Muscle of leg (tissue), 11 donors: ENCODE results near the gene RAD51B. TPM values are rescaled to one million over a fixed set of nuclear protein-coding genes. Genes with fewer than 3 reads are reported as not detected.
A peak's percentile ranks its signal among the peaks of the same experiment; 100 is the strongest.

Experiments used
- DNase-seq: peaks from one replicate; pipeline ENCODE4 v3.0.0; 2013
- H3K27ac ChIP-seq: one replicate; pipeline ENCODE4 v1.5.1; 2013; ENCODE audit warnings: mild to moderate bottlenecking, low read length, control low read depth
- H3K27me3 ChIP-seq: one replicate; pipeline ENCODE4 v1.6.1; 2013; ENCODE audit warnings: low read length; ENCODE audit not compliant: control insufficient read depth, insufficient read depth
- H3K36me3 ChIP-seq: one replicate; pipeline ENCODE4 v1.6.1; 2013; ENCODE audit warnings: low read length; ENCODE audit not compliant: control insufficient read depth, insufficient read depth
- H3K4me1 ChIP-seq: one replicate; pipeline ENCODE4 v1.6.1; 2013; ENCODE audit warnings: low read length; ENCODE audit not compliant: control insufficient read depth, insufficient read depth
- H3K4me3 ChIP-seq: one replicate; pipeline ENCODE4 v1.5.1; 2013; ENCODE audit warnings: low read length, control low read depth
- H3K9me3 ChIP-seq: replicated peaks from 2 replicates; pipeline ENCODE4 v1.6.1; 2013; ENCODE audit warnings: low read depth, low read length; ENCODE audit not compliant: control insufficient read depth
- WGBS: methylation state at CpG from one replicate; pipeline ENCODE4 v1.1.5; 2013; ENCODE audit warnings: missing lambda C conversion rate; ENCODE audit not compliant: insufficient coverage; 5-methylcytosine and 5-hydroxymethylcytosine counted together
- polyA plus RNA-seq, 8 donors: library from polyadenylated mRNA; unstranded; fragments of 120-200 nt; gene quantifications; one replicate each; pipeline versions ENCODE4 v1.2.1 to v1.2.3, GENCODE V29; 2013; ENCODE audit warnings: inconsistent platforms in 1 of 8, low replicate concordance in 1 of 8; ENCODE audit not compliant: insufficient read length in 8 of 8, insufficient read depth in 1 of 8
- total RNA-seq: library from RNA; stranded (reverse); fragments of 120-200 nt; gene quantifications from one replicate; pipeline ENCODE4 v1.2.4, GENCODE V29; 2013

RAD51B gene
- total and polyA plus RNA-seq, 9 donors: 6.0 to 16.5 (median 7.2) TPM

GRCh38 chr14:68735856-68736255, 916.3 kb downstream of the RAD51B start:
- no CpG with 5 or more reads among the region's 4 CpGs for WGBS
- Histone ChIP-seq H3K4me3 (no peak overlapping the region), H3K4me1 (peaks cover 58% of the 10 kb centered on the region), H3K27me3 (no peaks in the 10 kb centered on the region), H3K27ac (peak overlapping the region; percentile 92), H3K9me3 (no peaks in the 10 kb centered on the region), H3K36me3 (no peaks in the 10 kb centered on the region)
- DNase-seq: peak; percentile 87

GRCh38 chr14:68736471-68736871, 916.9 kb downstream of the RAD51B start:
- peak overlapping the region; percentile 92 for H3K27ac ChIP-seq
- H3K36me3 ChIP-seq: no peaks in the 10 kb centered on the region
- DNase-seq: peak; percentile 90
- no peaks in the 10 kb centered on the region for H3K27me3 ChIP-seq
- H3K4me3 ChIP-seq: no peak overlapping the region
- peaks cover 52% of the 10 kb centered on the region for H3K4me1 ChIP-seq
- H3K9me3 ChIP-seq: peaks cover 3% of the 10 kb centered on the region
- 14% methylated on average over 5 of the region's 7 CpGs for WGBS

DNA sequence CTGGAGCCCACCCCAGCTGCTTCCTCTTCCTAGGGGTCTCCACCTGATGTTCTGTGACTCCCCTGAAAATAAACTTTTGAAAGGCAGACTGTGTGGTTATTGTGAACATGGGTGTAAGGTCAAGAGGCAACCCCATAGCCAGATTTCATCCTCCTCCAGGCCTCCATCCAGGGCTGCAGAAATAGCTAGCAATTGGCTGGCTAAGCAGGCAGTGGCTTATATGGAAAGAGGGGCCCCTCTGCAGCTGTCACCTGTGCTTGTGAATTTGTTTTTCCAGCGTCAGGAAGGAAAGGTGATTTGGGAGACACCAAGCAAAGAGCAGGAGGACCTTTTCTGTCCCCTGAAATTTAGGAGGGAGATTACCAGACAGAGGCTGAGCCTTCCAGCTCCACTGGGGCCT, 917.5 kb downstream of the RAD51B start:
- H3K36me3 ChIP-seq: no peaks in the 10 kb centered on the region
- peak overlapping the region; percentile 92 for H3K27ac ChIP-seq
- no peaks in the 10 kb centered on the region for H3K27me3 ChIP-seq
- peak; percentile 66 for DNase-seq
- H3K9me3 ChIP-seq: peaks cover 3% of the 10 kb centered on the region
- H3K4me3 ChIP-seq: no peak overlapping the region
- peaks cover 49% of the 10 kb centered on the region for H3K4me1 ChIP-seq
- WGBS: no CpG with 5 or more reads among the region's 1 CpG

- H3K9me3 ChIP-seq: peaks cover 3% of the 10 kb centered on the region
- no peaks in the 10 kb centered on the region for H3K36me3 ChIP-seq
- H3K27ac ChIP-seq: no peak overlapping the region
- DNase-seq: no peak
- no peaks in the 10 kb centered on the region for H3K27me3 ChIP-seq
- no peak overlapping the region for H3K4me3 ChIP-seq
- WGBS: 99% methylated on average over 4 of the region's 4 CpGs
- H3K4me1 ChIP-seq: peaks cover 44% of the 10 kb centered on the region
These were observed 919.0 kb downstream of the RAD51B start for GRCh38 chr14:68738559-68738958.

DNA sequence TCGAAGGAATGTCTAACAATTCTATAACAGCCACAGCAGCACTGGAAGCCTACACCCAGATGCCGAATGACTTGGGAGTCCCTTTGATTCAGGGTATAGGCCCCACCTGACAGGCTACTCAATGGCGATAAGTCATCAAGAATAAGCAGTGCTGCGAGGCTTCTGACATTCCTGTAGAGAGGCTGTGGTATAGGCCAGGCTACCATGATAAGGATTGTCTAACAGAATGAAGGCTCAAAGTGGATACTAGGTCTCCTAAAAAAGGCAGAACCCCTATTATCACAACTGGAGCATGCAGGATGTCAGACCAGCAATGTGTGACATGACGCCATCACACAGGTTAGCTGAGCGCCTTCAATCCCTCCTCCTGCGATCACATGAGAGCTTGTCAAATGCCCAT, 920.1 kb downstream of the RAD51B start:
- H3K4me1 ChIP-seq: peaks cover 38% of the 10 kb centered on the region
- H3K4me3 ChIP-seq: no peak overlapping the region
- no peaks in the 10 kb centered on the region for H3K27me3 ChIP-seq
- 92% methylated on average over 6 of the region's 7 CpGs for WGBS
- no peak for DNase-seq
- H3K36me3 ChIP-seq: no peaks in the 10 kb centered on the region
- peak overlapping the region; percentile 49 for H3K27ac ChIP-seq
- peaks cover 3% of the 10 kb centered on the region for H3K9me3 ChIP-seq

DNA sequence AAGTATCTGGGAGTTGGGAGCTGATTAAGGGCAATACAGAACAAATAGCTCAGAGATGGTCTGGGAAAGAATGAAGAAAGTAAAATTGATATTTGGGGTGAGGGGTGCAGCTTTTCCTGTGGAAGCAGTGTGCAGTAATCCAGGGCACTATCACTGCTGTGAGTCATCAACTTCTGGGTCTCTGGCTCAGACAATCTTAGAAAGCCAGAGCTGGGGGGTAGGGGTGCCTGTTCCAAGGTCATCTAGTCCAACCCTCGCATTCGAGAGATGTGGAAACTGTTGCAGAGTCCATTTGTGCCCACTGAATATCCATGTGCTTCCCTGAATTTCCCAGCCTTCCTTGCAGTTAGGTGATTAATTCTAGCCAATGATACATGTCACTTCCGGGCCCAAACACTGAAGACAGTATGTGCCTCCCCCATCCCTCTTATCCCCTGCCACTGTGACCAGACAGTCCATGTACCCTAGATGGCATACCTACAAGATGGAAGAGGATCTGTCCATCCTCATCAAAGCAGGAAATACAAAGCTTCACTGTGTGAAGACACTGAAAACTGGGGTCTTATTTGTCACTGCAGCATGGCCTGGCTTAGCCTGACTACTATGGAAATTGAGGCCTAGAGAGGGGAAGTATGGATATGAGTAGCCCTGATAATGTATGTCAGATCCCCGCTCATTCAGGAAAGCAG, 921.4 kb downstream of the RAD51B start:
- 93% methylated on average over 3 of the region's 4 CpGs for WGBS

GRCh38 chr14:68741477-68741791, 921.9 kb downstream of the RAD51B start:
- H3K9me3 ChIP-seq: peaks cover 3% of the 10 kb centered on the region
- H3K27me3 ChIP-seq: no peaks in the 10 kb centered on the region
- peaks cover 24% of the 10 kb centered on the region for H3K4me1 ChIP-seq
- H3K27ac ChIP-seq: no peak overlapping the region
- no peak for DNase-seq
- H3K4me3 ChIP-seq: no peak overlapping the region
- H3K36me3 ChIP-seq: no peaks in the 10 kb centered on the region

More for the DNA sequence above, 921.4 kb downstream of the RAD51B start:
- DNase-seq: no peak
- H3K4me1 ChIP-seq: peaks cover 29% of the 10 kb centered on the region
- H3K27ac ChIP-seq: no peak overlapping the region
- no peak overlapping the region for H3K4me3 ChIP-seq
- H3K36me3 ChIP-seq: no peaks in the 10 kb centered on the region
- peaks cover 3% of the 10 kb centered on the region for H3K9me3 ChIP-seq
- no peaks in the 10 kb centered on the region for H3K27me3 ChIP-seq

DNA sequence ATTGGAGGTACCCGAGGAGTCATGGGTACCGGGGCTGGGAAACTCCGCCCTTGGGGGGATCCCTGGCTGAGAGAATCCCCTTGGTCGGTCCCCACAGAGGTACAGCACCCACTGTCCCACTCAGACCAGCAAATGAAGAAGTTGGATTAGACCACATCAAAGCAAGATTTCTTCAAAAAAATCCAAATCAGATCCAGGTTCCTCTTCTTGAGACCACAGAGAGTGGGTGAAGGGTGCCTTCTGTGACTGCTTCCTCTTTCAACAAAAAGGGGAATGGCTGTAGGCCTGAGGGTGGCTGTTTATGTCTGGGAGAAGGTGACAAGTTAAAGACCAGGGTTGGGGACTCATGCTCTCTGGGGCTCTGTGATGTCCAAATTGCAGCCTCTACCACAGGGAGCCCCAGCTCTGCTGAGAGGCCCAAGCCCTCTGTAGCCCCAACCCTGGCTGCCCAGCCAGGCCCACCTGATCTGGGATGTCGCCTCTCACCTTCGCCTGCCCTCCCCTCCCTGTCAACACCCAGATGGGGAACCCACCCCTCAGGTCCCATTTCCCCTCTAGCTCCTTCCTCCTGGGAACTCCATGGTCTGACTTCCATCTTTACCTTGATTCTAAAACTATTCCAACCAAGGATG, 922.4 kb downstream of the RAD51B start:
- 95% methylated on average over 2 of the region's 6 CpGs for WGBS
- Histone ChIP-seq H3K36me3 (no peaks in the 10 kb centered on the region), H3K4me1 (peaks cover 20% of the 10 kb centered on the region), H3K4me3 (no peak overlapping the region), H3K9me3 (peaks cover 3% of the 10 kb centered on the region), H3K27ac (no peak overlapping the region), H3K27me3 (no peaks in the 10 kb centered on the region)
- peak; percentile 75 for DNase-seq

DNA sequence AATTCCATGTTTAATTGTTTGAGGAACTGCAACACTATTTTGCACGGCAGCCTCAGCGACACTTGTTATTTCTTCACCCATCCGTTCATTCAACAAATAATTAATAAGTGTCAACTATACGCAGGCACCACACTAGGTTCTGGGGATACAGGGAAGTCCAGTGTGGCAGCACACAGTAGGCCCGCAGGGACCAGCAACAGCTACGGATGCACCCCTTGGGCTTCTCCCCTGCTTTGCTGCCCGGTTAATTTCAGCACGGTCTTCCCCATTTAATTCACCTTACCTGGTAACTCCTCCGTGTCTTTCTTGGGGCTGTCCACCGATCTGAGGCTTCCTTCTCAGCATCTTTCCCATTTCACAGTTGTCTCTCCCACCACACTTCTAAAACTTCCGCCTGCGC, 925.0 kb downstream of the RAD51B start:
- DNase-seq: no peak
- 91% methylated on average over 11 of the region's 12 CpGs for WGBS
- Histone ChIP-seq H3K4me1 (peaks cover 18% of the 10 kb centered on the region), H3K27ac (no peak overlapping the region), H3K9me3 (peaks cover 3% of the 10 kb centered on the region), H3K36me3 (no peaks in the 10 kb centered on the region), H3K4me3 (no peak overlapping the region), H3K27me3 (no peaks in the 10 kb centered on the region)

DNA sequence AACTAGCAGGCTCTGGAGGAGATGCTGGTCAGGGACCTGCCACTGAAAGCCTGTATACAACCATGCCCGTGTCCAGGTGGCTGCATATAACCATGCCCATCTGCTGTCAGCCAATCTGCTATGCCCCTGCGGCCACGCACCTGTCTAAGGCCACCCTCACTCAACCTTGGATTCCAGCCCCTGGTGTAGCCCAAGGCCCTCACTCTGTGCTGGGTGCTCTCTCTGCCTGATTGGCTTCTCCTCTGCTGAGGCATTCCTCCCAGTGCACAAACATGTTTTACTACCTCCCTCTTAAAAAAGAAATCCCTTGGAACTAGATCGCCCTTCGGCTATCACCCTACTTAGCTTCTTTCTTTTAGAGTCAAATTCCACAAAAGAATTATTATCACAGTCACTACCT, 927.8 kb downstream of the RAD51B start:
- H3K4me1 ChIP-seq: peaks cover 24% of the 10 kb centered on the region
- H3K9me3 ChIP-seq: no peaks in the 10 kb centered on the region
- no peaks in the 10 kb centered on the region for H3K27me3 ChIP-seq
- no peak for DNase-seq
- no peaks in the 10 kb centered on the region for H3K36me3 ChIP-seq
- 89% methylated on average over 5 of the region's 5 CpGs for WGBS
- H3K27ac ChIP-seq: no peak overlapping the region
- H3K4me3 ChIP-seq: no peak overlapping the region
